SW 1271 (cell line): ENCODE results near the gene CRTC1.
"Not testable (repeated sequence)": the region's sequence is repeated elsewhere in the genome, so short reads cannot be mapped to it uniquely, and the experiment has no call there.

Experiments used
- DNase-seq, 2 experiments: peaks; one replicate each; lab custom pipeline; 2025; lab: John Stamatoyannopoulos, UW

CRTC1 gene

DNA sequence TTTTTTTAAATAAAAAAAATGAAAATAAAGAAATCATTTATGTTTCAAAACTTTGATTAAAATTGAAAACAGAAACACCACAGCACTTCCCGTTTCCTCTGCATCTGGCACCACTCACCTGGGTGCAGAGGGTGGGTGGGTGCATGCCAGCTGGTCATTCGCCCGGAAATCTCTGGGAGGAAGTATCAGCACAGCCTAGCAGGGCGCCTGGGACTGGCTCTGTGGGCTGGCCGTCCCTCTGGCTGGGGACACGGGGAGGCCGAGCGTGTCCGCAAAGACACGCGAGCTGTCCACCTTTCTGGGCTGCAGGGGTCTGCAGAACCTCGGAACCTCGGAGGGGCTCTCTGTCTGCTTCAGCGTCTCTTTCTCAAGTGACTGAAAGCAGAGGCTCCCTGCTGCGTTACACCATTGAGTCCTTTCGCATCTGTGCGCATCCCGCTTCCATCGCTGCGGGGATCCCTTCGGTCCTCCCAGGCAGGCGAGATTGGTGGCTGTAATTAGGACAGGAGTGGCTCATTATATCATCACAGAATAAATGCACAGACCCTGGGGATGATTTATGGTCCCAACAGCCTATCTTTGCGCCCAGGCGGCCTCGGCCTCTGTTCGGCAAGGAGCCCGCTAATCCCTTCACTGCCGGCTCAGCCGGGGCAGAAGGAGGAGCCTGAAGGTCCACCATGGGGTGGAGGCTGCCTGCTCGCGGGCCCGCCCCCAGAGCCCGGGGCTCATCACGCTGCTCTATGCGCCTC lies 17.2 kb downstream of the CRTC1 start:
- no peak for DNase-seq

DNA sequence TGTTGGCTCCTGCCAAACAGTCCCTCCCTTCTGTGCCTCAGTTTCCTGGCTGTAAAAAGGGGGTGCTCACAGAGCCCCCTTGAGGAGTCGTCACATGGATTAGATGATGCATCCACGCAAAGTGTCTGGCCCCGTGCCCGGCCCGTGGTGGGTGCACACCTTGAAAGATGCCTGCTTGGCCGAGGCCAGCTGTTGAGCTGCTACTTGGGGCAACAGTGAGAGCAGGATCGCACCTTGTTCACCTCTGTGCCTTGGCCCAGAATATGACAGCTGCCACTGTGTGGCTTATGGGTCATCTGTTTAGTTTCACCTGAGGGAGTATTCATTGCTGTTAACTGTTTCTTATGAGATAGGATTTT lies 17.7 kb downstream of the CRTC1 start:
- no peak for DNase-seq

DNA sequence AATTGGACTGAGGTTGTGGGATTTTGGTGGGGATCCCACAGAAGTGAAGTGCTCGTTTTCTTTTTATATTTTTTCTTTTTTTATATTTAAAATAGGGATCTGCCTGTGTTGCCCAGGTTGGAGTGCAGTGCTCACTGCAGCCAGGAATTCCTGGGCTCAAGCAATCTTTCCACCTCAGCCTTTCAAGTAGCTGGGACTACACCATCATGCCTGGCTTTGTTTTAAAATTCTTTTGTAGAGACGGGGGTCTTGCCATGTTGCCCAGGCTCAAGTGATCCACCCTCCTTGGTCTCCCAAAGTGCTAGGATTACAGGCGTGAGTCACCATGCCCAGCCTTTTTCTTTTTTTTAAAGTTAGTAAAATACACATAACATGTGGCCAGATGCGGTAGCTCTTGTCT lies 20.6 kb downstream of the CRTC1 start:
- no peak for DNase-seq

DNA sequence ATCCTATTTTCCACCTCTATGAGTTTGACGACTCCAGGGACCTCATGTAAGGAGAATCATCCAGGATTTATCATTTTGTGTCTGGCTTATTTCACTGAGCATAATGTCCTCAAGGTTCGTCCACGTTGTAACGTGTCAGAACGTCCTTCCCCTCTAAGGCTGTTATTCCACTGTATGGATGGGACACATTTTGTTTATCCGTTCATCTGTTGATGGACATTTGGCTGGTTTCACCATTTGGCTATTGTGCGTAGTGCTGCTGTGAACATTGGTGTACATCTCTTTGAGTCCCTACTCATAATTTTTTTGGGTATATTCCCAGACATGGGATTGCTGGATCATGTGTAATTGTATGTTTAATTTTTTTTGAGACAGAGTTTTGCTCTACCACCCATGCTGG lies 21.5 kb downstream of the CRTC1 start:
- DNase-seq: no peak

DNA sequence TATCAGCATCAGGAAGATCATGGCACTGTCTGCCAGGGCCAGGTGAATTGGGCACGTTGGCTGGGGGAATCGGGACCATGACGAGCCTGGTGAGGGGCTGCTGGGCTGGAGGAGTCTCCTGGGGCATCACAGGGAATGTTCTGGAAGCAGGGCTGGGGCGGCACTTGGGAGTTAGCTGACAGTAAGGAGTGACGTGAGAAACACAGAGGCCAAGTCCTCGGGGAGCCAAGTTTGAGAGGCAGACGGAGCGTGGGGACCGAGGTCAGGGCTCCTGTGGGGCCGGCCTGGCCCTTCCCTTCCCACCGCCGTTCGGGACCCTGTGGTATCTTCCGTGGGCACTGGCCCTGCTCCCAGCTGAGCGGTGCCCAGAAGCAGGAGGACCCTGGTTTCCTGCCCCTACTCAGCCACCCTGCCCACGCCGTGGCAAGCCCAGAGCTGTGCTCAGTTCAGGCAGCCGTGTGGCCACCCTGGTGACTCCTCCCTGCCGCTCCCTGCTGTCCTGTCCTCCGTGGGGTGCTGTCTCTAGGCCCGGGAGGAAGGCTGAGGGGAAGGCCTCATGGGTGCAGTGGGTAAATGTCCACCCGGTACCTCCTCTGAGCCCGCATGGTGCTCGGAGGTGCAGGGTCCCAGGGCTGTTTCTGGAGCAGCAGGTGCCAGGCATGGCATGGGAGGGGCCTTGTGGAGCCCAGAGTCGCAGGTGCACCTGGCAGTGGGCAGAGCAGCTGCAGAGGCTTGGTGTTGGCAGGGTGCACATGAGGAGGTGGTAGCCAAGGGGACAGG lies 25.2 kb downstream of the CRTC1 start:
- DNase-seq: no peak

DNA sequence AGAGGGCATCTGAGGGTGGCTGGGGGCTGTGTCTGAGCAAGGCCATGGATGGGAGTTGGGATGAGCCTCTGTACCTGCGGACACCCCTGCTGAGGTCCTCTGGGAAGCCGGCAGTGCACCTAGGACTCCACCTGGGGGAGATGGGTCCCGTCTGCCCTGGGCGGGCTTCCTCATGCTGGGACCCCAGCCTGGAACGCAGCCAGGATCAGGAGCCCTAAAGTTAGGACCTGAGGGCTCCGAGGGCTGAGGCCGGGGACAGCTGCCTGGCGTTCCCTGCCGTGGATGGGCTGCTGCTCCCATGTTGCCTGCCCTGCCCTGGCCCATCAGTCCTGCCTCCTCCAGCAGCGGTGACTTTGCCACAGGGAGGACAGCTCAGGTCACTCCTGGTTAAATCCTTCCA lies 26.1 kb downstream of the CRTC1 start:
- no peak for DNase-seq

DNA sequence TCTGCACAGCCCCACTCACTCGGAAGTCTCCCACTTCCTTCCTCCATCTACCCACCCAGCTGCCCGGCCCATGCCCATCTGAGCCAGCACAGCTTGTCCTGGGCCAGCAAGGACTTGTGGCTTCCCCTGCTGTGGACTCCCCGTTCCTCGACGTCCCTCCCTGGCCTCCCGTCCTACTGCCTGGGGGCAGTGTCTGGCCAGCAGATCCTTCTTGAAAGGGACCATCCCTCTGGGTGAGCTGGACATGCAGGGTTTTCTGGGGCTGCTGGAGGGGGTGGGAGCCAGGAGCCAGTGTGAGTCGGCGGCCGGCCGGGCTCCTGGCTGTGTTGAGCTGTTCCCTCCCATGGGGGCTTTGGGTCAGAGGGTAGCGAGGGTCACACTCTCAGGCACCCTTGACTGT lies 26.7 kb downstream of the CRTC1 start:
- DNase-seq: no peak

DNA sequence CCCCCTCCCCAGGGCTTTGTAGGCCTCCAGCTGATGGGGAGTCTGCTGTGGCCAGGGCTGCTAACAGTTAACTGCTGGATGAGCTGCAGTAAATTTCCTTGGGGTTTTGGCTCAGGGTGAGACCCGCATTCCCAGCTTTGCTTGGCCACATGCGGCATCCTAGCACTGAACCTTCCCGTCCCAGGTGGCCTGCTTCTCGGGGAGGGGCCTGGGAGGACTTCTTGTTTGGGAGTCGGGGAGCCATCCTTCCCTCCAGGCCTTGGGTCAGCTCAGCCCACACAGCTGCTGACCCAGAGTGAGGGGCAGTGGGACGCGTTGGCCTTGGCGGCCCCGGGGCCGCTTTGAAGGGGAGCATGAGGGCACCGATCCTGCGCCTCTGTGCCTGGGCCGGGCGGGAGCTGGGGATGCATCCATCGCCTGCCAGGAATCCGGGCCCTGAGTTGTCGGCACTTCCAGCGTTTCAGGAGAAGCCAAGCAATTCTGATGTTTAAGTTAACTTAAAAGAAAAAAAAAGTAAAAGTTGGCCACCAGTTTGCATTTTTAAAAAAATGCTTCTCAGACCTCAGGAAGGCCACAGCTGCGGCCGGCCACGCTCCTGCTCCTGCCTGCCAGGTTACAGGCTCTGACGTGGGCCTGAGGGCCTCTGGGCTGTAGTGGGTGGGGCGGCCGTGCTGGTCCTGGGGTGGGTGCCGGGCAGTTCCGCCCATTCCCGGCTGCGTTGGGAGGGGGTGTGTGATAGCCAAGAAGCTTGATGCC lies 27.7 kb downstream of the CRTC1 start:
- DNase-seq: no peak

DNA sequence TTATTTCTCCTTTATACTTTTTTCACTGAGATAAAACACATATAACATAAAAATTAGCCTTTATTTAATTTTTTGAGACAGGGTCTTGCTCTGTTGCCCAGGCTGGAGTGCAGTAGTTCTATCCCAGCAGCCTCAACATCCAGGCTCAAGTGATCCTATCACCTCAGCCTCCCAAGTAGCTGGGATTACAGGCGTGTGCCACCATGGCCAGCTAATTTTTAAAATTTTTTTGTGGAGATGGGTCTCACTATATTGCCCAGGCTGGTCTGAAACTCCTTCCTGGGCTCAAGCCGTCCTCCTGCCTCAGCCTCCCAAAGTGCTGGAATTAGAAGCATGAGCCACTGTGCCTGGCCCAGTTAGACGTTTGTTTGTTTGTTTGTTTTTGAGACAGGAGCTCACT lies 28.4 kb downstream of the CRTC1 start:
- DNase-seq: no peak

DNA sequence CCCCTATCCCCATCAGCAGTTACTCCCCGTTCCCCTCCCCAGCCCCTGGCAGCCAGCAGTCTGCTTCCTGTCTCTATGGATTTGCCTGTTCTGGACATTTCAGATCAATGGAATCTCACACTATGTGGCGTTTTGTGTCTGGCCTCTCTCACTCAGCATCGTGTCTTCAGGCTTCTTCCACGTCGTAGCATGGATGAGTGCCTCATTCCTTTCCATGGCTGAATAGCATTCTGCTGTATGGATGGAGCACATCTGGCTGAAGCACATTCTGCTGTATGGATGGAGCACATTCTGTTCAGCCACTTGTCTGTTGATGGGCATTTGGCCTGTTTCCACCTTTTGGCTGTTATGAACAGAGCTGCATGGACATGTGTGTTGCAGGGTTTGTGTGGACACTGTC lies 29.5 kb downstream of the CRTC1 start:
- DNase-seq: no peak

DNA sequence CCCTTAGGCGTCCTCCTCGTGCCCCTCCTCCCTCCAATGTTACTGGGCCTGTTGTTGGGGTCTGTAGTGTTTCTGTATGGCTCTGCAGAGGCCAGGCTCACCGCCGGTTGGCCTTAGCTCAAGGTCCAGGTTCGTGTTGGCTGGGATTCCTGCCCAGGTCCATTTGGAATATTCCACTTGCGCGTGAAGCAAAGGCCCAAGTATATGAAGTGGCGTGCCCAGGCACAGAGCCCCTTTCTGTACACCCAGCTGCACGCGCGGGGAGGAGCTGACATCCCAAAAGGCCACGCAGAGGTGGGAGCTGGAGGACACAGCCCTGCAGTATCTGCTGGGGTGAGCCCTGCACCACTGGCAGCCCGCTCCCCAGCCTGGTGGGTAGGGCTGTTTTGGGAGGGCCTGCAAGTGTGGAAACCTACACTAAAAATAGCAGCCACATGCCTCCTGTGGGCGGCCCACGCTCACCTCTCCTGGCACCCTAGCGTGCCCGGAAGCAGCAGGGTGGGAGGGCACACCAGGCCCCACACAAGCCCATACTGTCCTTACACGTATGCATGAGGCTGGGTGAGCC lies 30.2 kb downstream of the CRTC1 start:
- DNase-seq: no peak

DNA sequence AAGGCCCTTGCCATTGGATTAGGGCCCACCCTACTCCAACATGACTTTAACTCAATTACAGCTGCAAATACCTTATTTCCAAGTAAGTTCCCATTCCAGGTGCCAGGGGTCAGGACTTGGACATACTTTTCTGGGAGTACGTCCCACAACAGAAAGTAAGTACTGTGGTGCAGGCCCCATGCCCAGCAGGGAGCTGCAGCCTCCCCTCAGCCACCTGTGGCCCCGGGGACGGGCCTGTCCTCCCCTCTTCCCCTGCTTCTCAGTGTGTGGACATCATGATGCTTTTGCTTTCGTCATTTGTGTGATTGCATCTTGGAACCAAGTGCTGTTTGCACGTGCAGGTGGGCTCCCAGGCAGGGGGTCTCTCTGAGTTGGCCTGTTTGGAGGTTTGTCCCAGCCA lies 31.9 kb downstream of the CRTC1 start:
- DNase-seq: no peak

DNA sequence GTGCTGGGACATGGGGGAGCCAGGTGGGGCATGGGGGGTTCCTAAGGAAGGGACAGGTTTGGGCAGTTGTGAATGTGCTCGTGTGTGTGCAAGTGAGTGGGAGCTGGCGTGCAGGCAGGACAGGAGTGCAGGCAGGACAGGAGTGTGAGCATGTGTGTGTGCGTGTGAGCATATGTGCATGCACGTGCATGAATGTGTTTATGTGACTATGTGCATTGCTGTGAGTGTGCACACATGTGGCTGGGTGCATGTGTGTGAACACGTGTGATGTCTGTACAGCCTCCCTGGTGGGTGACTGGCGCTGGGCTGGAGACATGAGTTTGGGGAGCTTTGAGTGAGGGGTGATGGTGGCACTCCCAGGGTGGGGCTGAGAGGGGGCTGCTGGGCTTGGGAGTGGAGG lies 33.4 kb downstream of the CRTC1 start:
- no peak for DNase-seq

DNA sequence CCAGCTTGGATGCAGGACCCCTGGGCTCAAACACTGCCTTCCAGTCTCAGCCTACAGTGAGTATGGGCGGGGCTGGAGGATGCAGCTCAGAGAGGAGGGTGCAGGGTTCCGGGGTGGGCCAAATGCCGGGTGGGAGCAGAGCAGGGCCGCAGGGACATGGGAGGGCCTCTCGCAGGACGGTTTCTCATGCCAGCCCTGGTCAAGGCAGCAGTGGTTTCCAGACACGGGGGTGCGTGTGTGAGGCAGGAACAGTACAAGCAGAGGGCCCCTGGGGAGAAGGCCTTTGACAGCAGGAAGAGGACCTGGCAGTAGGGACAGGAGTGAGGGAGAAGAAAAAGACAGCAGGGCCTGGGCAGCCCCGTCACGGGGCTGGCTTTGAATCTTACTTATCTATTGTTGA lies 34.1 kb downstream of the CRTC1 start:
- DNase-seq: no peak

DNA sequence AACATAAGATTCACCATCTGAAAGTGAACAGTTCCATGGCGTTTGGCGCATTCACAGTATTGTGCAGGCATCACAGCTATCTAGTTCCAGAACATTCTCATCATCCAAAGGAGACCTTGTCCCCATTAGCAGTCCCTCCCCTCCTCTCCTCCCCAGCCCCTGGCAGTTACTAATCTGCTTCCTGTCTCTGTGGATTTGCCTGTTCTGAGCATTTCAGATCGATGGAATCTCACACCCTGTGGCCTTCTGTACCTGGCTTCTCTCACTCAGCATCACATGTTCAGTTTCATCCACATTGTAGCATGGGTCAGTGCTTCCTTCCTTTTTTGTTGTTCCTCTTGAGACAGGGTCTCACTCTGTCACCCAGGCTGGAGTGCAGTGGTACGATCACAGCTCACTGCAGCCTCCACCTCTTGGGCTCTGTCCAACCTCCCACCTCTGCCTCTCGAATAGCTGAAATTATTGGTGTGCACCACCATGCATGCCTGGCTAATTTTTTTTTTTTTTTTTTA lies 34.6 kb downstream of the CRTC1 start:
- DNase-seq: no peak

DNA sequence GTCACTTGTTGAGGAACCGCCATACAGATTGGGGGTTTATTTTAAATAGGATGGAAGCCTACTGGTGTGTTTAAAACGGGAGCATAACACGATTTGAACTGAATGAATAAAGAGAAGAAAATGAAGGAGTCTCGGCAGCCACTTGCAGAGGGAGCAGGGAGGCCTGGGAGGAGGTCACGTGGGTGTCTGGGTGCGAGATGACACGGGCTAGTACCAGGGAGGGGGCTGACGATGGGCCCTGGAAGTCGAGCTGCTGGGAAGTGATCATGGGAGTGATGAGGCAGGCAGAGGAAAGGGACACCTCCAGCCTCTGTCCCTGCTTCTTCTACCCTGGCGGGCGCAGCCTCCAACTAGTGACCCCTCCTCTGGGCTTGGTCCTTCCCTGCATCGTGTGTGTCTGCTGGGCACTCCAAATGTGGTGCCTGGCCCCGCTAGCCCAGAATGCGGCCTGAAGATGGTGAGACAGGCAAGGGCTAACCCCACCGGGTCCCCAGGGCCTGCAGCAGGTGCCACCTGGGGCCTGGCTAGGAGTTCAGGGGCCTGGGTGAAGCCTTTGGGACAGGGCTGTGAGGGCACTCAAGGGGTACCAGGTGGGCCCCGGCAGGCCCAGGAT lies 35.5 kb downstream of the CRTC1 start:
- DNase-seq: no peak

DNA sequence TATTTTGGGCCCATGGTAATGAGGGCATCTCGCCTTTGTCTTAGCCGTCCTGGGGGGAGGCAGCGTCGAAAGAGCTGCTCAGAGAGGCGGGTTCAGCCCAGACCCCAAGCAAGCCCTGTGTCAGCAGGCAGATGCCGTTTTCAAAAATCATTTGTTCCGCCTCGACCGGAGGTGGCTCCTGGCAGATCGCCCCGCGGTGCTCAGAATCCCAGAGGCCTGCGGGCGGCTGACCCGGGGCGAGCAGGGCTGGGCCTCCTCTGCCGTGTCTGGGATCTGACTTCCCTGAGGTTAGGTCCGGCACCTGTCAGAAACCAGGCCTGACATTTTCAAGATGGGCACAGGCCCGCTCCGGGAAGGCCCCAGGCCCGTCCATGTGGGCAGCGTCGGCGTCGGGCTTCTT lies 36.1 kb downstream of the CRTC1 start:
- DNase-seq: no peak

DNA sequence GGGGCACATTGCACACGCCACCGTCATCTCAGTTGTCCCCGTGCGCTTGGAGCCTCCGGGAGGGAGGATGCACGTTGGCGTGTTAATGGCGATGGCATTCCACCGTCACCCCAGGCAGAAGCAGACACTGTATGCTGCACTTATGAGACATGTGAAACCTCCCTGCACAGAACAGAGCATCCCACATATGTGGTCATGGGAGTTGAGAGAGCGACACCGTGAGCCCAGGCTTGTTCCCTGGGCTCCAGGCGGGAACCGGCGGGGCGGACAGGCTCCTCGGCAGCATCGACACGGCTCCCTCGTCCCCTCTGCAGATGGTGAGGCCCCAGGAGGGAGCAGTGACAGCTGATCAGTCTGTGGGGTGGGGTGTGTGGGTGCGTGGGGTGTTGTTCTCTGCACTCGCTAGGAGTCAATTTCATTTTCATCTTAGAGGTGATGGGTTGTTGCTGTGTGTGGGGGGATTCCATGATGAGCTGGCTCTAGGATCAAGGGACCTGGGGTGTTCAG lies 40.4 kb downstream of the CRTC1 start:
- DNase-seq: no peak

DNA sequence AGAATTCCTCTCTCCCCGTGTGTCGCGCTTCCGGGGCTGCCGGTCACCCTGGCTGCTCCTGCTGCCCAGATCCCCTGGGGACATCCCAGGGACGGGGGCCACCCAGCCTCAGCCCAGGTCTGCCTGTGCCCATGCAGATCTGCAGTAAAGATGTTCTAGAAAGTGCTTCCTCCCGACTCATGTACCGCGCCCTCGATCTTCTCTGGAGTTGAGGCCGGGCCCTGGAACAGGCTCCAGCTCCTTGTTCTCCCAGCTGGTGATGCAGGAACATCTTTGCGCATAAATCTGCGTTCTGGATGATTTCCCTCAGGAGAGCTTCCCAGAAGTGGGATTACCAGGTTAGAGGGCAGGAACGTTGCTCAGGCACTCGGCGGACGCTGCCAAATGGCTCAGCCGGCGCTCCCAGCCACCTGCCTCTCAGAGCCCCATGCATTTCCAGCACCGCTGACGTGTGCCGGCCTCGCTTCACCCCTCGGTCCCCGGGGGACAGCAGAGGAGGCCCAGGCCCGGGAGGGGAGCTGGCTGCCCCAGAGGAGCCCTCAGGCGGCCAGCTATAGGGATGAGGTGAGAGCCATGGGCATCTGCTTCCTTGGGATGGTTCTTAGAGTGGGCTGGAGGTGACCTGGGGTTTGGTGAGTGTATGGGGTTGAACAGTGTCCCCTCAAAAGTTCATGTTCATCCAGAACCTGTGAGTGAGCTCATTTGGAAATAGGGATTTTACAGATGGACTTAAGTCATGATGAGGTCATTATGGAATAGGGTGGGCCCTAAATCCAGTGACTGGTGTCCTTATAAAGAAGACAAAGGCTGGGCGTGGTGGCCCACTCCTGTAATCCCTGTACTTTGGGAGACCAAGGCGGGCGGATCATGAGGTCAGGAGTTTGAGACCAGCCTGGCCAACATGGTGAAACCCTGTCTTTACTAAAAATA lies 42.6 kb downstream of the CRTC1 start:
- DNase-seq: no peak

DNA sequence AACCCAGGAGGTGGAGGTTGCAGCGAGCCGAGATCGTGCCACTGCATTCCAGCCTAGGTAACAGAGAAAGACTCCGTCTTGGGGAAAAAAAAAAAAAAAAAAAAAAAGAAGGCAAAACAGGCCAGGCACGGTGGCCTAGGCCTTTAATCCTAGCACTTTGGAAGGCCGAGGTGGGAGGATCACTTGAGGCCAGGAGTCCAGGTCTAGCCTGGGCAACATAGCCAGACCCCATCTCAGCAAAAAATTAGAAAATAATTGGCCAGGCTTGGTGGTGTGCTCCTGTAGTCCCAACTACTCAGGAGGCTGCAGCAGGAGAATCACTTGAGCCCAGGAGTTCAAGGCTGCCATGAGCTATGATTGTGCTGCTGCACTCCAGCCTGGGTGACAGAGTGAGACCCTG lies 43.4 kb downstream of the CRTC1 start:
- DNase-seq: no peak

DNA sequence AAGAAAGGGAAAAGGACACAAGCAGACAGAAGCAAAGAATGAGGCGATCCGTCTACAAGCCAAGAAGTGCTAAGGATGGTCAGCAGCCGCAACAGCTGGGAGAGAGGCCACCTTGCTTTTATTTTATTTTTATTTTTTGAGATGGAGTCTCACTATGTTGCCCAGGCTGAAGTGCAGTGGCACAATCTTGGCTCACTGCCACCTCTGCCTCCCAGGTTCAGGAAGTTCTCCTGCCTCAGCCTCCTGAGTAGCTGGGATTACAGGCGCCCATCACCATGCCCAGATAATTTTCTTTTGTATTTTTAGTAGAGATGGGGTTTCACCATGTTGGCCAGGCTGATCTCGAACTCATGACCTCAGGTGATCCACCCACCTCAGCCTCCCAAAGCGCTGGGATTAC lies 44.1 kb downstream of the CRTC1 start:
- not testable (repeated sequence) for DNase-seq
